ENCODE data around the gene SPDYE5. TPM values are rescaled to one million over a fixed set of nuclear protein-coding genes. Genes with fewer than 3 reads are reported as not detected.

The SPDYE5 gene, protein sequence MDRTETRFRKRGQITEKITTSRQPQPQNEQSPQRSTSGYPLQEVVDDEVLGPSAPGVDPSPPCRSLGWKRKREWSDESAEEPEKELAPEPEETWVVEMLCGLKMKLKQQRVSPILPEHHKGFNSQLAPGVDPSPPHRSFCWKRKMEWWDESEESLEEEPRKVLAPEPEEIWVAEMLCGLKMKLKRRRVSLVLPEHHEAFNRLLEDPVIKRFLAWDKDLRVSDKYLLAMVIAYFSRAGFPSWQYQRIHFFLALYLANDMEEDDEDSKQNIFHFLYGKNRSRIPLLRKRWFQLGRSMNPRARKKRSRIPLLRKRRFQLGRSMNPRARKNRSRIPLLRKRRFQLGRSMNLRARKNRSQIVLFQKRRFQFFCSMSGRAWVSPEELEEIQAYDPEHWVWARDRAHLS
- not detected in 2 replicates for total RNA-seq

DNA sequence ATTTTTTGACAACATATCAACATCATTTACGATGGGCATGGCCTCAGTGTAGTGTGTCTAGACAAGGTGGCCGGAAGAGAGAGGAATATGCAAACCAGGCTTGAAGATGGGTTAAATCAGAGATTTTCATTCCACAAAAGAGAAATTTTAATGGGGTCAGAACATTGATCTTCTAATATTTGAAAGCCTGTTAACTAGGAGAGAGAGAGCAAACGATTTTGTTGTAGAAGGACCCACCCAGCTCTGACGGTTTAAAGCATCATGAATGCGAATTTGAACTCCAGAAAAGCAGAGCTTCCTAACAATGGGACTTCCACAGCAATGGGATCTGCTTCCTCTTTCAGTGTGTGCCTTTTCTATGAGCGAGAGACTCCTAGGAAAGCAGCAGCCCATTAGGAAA lies at the start of gene SPDYE5:
SPDYE5 (plus strand) TSS at position 301 of the 400 bp plus-strand sequence. CDS start 1,728 bp downstream, outside the sequence.

DNA sequence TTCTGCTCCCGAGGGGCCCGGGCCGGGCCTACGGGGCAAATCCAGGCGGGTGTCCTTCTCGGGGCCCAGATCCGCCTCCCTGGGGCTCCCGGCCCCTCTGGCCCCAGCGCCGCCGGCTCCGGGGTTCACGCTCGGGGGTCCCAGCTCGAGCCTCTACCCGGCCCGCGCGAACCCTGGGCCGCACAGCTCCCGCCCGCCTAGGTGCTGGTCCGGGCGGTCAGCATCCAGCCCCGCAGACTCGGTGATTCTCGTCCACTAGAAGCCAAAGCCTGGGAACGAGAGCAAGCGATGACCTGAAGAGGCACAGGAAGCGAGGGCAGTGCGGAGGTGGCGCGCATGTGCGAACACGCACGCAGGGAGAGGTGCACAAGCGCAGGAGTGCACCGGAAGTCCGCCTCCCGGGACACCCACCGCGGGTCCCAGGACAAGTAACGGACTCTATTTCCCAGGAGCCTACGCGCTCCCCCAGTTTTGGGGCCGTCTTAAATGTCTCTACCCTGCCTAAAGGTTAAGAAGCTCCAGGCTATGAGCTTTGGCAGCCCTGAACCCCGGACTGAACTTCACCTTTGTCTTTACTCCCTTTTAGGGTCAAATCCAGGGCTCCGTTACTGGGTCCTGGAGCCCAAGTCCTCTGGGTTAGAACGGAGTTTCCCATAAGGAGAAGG lies 6.0 kb upstream of the SPDYE5 start, which contains the start of gene POM121C:
POM121C (minus strand) TSS at position 321 of the 665 bp plus-strand sequence. CDS start 44,803 bp downstream, outside the sequence.

Other genes with a start within 250 kb of the SPDYE5 start
- gene TRIM73, start 96.7 kb upstream of the SPDYE5 start, total RNA-seq = 0.36 and 0.75 TPM in 2 replicates
- 7.5 and 12.6 TPM in 2 replicates for gene POM121C, start 6.0 kb upstream of the SPDYE5 start, total RNA-seq
- gene HIP1, start 246.6 kb downstream of the SPDYE5 start, total RNA-seq = 19.5 and 20.3 TPM in 2 replicates